Activated gamma-delta T cell (primary cell): ENCODE results near the gene KRT3.

Source experiments
- DNase-seq: peaks from one replicate; lab custom pipeline; 2025; lab: John Stamatoyannopoulos, UW

Gene KRT3

GRCh38 chr12:52827499-52828090 is 31.7 kb upstream of the KRT3 start:
- no peak for DNase-seq

- DNase-seq = no peak
Observed at GRCh38 chr12:52826611-52827498, 30.9 kb upstream of the KRT3 start.

- no peak for DNase-seq
Observed at GRCh38 chr12:52825961-52826360, 30.0 kb upstream of the KRT3 start.

- no peak for DNase-seq
Observed at GRCh38 chr12:52824741-52825410, 29.0 kb upstream of the KRT3 start.

- DNase-seq = no peak
Observed at GRCh38 chr12:52823761-52824450, 28.0 kb upstream of the KRT3 start.

- no peak for DNase-seq
Observed at GRCh38 chr12:52822771-52823510, 27.0 kb upstream of the KRT3 start.

GRCh38 chr12:52821826-52822660 is 26.1 kb upstream of the KRT3 start:
- DNase-seq = no peak

GRCh38 chr12:52821071-52821730 is 25.3 kb upstream of the KRT3 start:
- no peak for DNase-seq

GRCh38 chr12:52820521-52820920 is 24.6 kb upstream of the KRT3 start:
- no peak for DNase-seq

- no peak for DNase-seq
Observed at GRCh38 chr12:52819731-52820510, 24.0 kb upstream of the KRT3 start.

GRCh38 chr12:52818887-52819420 is 23.0 kb upstream of the KRT3 start:
- DNase-seq = no peak

GRCh38 chr12:52818388-52818787 is 22.5 kb upstream of the KRT3 start:
- DNase-seq = no peak

- no peak for DNase-seq
Observed at GRCh38 chr12:52817699-52818238, 21.9 kb upstream of the KRT3 start.

- no peak for DNase-seq
Observed at GRCh38 chr12:52817003-52817698, 21.2 kb upstream of the KRT3 start.

GRCh38 chr12:52815676-52816588 is 20.0 kb upstream of the KRT3 start:
- no peak for DNase-seq

GRCh38 chr12:52815161-52815560 is 19.2 kb upstream of the KRT3 start:
- DNase-seq = no peak

GRCh38 chr12:52814710-52815155 is 18.8 kb upstream of the KRT3 start:
- no peak for DNase-seq
